ENCODE data around the gene SPEM3. TPM values are rescaled to one million over a fixed set of nuclear protein-coding genes. Genes with fewer than 3 reads are reported as not detected.

The SPEM3 gene
- total RNA-seq, 1 donor from 2014 or later = not detected

GRCh38 chr17:7408863-7409262, 19.8 kb upstream of the SPEM3 start:
- H3K27ac ChIP-seq = no peak overlapping the region
- H3K9me3 ChIP-seq = no peaks in the 10 kb centered on the region
- H3K4me3 ChIP-seq = no peak overlapping the region
- intact Hi-C loops (cut with DNase I) = no loop called here
- no peaks in the 10 kb centered on the region for H3K4me1 ChIP-seq
- H3K36me3 ChIP-seq = no peaks in the 10 kb centered on the region
- DNase-seq = no peak
- no peaks in the 10 kb centered on the region for H3K27me3 ChIP-seq
- no peak for ATAC-seq
- no peak for TF ChIP-seq CTCF (IDR thresholded peaks at IDR 0.05)

- Histone ChIP-seq H3K27ac (no peak overlapping the region), H3K4me1 (no peaks in the 10 kb centered on the region), H3K36me3 (no peaks in the 10 kb centered on the region), H3K9me3 (no peaks in the 10 kb centered on the region), H3K27me3 (no peaks in the 10 kb centered on the region), H3K4me3 (no peak overlapping the region)
- DNase-seq = no peak
- ATAC-seq = no peak
- no peak for TF ChIP-seq CTCF (IDR thresholded peaks at IDR 0.05)
- intact Hi-C loops (cut with DNase I) = no loop called here
These were observed 18.9 kb upstream of the SPEM3 start for GRCh38 chr17:7409716-7410115.

- TF ChIP-seq CTCF (IDR thresholded peaks at IDR 0.05) = no peak
- Histone ChIP-seq H3K4me3 (no peak overlapping the region), H3K36me3 (no peaks in the 10 kb centered on the region), H3K27ac (no peak overlapping the region), H3K9me3 (no peaks in the 10 kb centered on the region), H3K4me1 (no peaks in the 10 kb centered on the region), H3K27me3 (no peaks in the 10 kb centered on the region)
- ATAC-seq (no peak), DNase-seq (no peak)
- intact Hi-C loops (cut with DNase I) = no loop called here
These were observed 17.8 kb upstream of the SPEM3 start for GRCh38 chr17:7410634-7411426.

GRCh38 chr17:7411427-7411750, 17.3 kb upstream of the SPEM3 start:
- TF ChIP-seq CTCF (IDR thresholded peaks at IDR 0.05) = no peak
- Histone ChIP-seq H3K9me3 (no peaks in the 10 kb centered on the region), H3K4me1 (no peaks in the 10 kb centered on the region), H3K36me3 (no peaks in the 10 kb centered on the region), H3K4me3 (no peak overlapping the region), H3K27ac (no peak overlapping the region), H3K27me3 (no peaks in the 10 kb centered on the region)
- intact Hi-C loops (cut with DNase I) = no loop called here
- no peak for ATAC-seq
- DNase-seq = no peak

GRCh38 chr17:7413346-7413985, 15.2 kb upstream of the SPEM3 start:
- no peak overlapping the region for H3K4me3 ChIP-seq
- intact Hi-C loops (cut with DNase I) = no loop called here
- H3K27ac ChIP-seq = no peak overlapping the region
- no peaks in the 10 kb centered on the region for H3K9me3 ChIP-seq
- ATAC-seq (no peak), DNase-seq (no peak)
- no peaks in the 10 kb centered on the region for H3K36me3 ChIP-seq
- TF ChIP-seq CTCF (IDR thresholded peaks at IDR 0.05) = no peak
- H3K27me3 ChIP-seq = no peaks in the 10 kb centered on the region
- no peaks in the 10 kb centered on the region for H3K4me1 ChIP-seq
